HG02840 (cell line): ENCODE data around the gene GAREM1.
"Not testable (repeated sequence)": the region's sequence is repeated elsewhere in the genome, so short reads cannot be mapped to it uniquely, and the experiment has no call there.

ENCODE experiments used
- ATAC-seq: cut with Tn5 transposase; IDR thresholded peaks from one replicate; pipeline ENCODE4 v1.9.1; 2021; ENCODE audit warnings: mild to moderate bottlenecking, moderate library complexity, moderate number of reproducible peaks; ENCODE audit not compliant: unreplicated experiment, low FRiP score

GAREM1 gene

DNA sequence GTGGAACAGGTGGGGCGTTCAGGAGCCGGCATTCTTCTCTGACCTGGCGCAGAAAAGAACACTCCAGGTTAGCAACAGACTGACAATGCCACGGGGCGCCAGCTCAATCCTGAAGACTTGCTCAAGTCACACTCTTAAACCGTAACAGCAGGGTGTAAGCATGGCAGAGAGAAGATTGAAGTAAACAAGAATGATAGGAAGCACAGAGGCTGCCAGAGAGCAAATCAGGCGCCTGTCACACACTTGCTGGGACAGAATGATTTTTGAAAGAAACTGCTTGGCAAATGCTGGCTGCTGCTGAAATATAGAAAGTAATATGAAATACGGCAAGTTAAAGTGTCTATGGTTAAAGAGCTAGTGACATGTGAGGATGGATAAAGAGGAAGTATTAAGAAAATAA, 200.3 kb downstream of the GAREM1 start:
- ATAC-seq = no peak

DNA sequence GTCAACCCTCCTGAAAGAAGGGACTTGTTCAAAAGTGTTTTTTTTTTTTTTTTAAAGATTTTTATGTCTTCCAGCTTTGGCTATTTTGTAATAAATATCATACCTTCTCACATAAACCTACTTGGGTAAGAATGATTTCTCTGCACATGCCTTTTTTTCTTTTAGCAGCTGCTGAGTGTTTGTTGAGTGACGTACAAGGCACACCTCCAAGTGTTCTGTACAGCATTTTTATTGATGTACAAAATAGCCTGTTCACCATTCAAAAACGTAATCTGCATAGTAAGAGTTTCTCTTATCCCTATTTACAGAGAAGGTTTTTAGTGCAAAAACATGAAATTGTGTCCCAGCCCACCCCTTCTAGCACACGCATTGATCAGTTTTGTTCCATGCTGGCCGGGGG, 203.2 kb downstream of the GAREM1 start:
- ATAC-seq = no peak

DNA sequence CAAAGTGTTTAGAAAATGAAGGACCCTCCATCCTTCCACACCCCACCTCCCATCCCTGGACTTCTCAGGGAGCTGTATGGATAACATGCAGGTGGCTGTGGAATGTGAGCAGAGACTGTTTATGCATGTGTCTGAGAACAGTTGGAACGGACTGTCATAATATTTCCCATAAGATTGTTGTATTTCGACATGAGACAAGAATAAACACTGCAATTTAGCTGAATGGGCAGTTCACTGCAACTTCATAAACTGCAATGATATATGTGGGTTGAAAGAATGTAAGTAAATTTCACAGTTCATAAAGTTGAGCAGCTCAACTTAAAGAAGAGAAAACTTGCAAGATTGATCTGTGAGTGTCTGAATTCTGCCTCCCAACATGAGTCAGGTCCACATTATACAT, 206.3 kb downstream of the GAREM1 start:
- ATAC-seq = no peak

DNA sequence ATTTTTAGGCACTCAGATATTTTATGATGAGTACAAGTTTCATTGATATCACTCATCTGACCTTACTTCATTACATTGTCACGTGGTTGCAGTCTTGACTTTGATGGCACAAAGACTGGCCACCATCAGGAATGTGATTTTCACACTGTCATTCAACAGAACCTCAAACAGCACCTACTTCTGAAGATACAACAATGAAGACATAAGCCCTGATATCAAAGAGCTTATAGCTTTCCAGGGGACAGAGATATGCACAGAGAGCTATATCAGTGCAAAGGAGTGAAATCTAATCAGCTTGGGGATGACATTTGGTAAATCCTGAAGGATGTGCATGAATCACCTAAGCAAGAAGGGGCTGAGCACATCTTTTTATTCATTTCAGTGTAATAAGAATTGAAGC, 208.6 kb downstream of the GAREM1 start:
- no peak for ATAC-seq

DNA sequence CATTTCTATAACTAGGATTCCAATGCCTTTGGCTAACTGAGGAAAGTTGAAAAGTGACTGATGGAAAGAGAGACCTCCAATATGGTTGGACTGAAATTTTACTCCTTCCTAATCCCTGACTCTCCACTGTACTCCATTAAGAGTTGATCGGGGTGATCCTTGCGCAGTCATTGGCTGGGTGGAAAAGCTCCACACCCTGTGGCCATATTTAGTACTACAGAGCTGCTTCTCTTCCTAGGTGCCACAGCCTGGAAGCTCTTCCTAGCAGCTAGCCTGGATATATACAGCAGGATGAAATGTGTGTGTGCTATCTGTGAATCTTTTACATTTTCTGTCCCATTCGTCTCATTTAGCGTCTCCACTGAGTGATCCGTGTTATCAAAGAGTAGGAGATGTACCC, 209.7 kb downstream of the GAREM1 start:
- ATAC-seq = no peak

DNA sequence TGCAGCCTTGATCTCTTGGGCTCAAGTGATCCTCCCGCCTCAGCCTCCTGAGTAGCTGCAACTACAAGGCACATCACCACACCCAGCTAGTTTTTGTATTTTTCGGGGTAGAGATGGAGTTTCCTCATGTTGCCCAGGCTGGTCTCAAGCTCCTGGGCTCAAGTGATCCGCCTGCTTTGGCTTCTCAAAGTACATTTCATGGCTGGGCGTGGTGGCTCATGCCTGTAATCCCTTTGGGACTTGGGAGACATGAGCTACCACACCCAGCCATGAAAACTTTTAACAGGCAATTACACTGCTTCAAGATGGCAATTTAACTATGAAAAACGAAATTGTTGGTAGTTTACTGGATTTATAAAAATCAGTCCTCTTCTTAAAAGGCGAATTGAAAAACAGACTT, 211.1 kb downstream of the GAREM1 start:
- ATAC-seq = no peak

DNA sequence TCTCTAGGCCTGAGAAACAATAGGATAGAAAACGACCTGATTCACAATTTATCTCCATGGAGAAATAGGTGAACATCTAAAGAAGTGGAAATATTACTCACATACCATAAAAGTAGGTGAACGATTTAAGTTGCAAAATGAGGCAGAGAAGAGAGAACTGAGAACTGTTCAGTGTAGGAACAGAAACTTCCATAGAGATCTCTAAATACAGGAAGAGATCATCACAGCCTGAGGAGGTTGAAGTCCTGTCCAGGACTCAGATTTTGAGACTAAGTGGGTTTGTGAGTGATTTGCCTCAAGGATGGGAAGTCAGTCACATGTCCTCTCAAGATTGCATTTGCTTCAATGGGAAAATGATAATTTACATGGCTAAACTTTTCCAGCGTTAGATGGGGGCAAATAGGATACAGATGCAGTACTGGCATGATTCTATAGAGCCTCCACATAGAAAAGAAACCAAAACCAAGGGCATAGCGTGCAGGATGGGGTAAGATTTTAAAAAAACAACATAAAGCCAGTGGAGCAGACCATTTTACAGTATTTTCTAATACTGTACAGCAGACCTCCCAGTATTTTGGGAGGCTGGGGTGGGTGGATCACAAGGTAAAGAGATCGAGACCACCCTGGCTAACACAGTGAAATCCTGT, 212.0 kb downstream of the GAREM1 start:
- ATAC-seq = no peak

DNA sequence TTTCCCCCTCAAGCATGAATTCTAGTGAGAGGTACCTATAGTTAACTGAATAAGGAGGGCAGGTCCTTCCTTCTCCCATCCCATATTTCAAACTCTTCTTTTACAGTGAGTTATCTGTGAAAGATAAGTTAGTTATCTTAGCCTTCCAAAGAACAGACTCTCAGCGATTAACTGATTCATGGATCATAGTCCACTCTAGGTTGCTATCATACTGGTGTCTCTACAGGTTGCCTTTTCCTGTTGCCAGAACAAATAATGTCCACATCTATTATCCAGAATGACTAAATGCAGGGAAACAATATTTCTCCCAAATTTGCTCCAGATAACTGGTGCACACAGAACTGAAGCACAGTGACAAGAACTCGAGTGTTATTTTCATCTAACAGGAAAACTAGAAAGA, 212.5 kb downstream of the GAREM1 start:
- ATAC-seq = no peak

DNA sequence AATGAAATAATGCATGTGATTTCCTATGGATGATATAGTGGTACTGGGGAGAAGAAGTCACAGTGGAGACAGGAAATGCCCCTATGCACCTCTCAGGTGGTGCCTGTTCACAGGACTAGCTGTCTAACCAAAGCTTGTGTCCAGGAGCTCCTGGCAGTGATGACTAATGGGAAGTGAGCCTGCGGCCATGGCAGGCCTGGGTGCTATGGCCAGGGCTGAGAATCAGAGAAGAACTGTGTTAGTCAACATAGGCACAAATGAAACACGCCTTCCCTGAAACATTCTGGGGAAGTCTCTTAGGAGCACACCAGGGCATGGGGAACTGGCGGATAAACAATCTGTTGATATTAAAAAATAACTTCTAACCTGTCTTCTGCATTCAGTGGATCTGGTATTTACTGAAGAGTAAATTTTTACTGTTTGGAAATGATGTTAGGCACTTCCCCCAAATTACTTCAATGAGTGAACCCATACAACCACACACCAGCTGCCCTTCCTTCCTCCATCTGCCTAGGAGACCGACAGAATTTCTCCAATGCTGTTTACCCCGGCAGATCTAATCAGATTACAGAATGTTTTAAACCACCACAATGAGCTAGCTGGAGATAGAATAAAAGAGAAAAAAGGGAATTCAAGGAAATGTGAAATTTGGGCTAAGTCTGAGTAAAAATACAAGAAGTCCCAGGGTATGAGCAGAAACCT, 213.4 kb downstream of the GAREM1 start:
- no peak for ATAC-seq

DNA sequence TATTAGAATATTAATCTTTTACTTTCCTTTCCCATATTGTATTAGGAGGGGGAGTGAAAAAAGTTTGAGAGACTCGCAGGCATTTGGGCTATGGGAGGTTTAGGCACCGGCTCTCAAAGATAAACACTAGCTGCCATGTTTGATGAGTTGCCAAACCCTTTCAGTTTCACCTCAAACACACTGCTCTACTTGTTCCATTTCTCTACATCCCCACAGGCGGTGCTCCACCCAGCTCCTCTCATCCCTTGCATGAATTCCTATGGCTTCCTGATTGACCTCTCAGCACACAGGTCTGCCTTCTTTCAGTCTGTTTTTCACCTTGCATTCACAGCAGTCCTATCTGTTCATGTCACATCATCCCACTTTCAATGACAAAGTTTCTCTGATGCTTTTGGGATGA, 215.1 kb downstream of the GAREM1 start:
- no peak for ATAC-seq

DNA sequence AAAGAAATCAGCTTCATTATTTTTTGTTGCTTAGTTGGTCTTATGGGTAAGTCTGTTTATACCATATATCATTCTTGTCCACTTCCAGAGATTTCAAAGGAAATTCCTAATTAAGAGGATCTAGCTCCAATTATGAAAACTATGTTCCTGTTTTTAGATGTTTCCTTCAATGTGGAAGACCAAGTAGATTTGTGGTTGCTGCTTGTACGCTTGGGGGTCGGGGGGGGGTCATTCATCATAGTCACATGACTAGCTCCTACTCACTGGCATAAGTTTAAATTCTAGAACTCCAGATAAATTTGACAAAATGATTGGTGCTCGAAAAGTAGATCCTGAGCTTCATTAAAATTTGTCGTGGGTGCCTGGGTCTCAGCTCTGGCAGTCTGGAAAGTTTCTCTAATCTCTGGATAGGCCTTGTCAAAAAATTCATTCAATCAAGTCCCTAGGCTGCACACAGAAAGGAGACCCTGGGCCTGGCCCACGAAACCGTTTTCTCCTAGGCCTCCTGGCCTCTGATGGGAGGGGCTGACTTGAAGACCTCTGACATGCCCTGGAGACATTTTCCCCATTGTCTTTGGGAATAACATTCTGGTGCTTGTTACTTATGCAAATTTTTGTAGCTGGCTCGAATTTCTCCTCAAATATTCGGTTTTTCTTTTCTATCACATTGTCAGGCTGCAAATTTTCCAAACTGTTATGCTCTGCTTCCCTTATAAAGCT, 218.4 kb downstream of the GAREM1 start:
- no peak for ATAC-seq

DNA sequence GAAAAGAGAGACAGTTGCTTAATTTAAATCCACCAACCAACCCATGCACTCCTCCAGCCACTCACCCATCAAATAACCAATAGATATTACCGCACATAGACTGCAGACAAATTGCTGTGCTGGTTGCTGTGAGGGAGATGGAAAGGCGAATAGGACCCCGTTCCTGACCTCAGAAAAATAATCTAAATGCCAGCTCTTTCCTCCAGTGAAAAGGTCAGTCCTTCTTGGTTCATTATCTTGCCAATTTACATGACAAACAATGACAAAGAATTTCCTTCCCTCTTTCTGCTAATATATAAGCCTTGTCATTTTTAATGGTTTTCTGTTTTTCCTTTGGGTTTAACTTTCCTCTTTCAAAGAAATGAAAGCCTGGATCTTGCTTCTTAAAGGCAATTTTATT, 219.2 kb downstream of the GAREM1 start:
- no peak for ATAC-seq

DNA sequence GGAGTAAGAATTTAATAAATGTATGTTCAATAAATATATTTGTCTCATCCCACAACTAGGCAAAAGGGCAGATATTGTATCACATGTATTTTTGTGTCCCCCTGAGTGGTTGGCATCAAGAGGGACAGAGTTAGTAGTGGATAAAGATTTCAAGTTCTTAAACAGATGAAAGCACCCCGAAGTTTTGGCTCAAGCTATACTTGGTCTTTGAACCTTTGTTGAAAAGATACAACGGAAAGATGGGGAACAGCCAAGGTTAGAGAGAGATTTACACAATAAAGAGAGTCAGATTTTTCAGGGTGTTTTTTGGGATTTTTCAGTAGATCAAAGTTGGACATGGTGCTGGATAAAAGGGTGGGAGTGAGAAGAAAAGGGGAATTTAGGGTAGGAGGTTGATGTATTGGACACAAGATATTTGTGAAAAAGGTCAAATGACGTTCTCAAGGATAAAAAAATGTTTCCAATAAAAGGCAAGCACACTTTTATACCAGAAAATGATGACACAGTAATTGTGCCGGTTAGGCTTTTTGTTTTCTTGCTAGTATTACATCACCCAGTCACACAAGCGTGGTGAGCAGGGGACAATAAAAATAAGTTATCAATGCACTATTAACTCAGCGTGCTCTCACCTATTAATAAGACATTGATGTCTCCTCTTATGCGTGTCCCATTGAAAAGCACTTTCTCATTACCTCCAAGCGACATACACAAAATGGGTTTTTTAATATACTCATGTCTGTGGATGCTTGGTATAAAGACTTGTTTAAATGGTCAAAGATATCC, 221.3 kb downstream of the GAREM1 start:
- no peak for ATAC-seq

DNA sequence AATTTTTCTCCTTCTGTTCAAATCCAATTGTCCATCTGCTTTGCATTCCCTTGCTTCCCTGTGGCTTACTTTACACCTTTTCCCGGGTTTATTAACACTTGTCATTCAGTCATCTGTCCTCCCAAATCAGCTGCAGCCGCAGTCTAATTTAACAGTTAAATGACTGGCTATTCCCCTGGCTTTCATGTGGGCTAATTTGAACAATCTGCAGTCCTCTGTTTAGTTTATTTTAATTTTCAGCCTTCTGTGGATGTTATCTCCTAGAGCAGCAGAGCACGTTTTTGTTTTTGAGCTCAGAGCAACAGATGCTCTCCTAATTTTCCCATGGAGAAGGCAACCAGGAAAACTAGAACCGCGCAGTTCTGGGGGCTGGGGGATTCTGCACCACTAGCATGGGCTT, 225.8 kb downstream of the GAREM1 start:
- ATAC-seq = no peak

DNA sequence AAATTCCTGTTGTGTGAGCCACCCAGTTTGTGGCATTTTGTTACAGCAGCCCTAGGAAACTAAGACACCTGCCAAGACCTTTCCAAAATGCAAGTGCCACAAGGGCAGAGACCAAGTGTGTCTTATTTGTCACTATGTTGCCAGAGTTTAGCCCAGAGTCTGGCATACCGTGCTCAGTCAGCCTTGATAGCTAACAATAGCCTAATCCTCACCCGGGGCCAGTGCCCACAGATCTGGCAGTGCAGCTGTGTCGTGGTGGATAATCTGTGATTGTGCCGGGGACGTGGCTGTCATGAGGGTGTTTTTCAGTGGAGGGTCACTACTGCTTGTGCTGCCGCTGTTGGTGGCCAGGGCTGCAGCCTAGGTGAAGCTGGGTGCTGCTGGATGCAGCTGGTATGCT, 227.3 kb downstream of the GAREM1 start:
- ATAC-seq = no peak

DNA sequence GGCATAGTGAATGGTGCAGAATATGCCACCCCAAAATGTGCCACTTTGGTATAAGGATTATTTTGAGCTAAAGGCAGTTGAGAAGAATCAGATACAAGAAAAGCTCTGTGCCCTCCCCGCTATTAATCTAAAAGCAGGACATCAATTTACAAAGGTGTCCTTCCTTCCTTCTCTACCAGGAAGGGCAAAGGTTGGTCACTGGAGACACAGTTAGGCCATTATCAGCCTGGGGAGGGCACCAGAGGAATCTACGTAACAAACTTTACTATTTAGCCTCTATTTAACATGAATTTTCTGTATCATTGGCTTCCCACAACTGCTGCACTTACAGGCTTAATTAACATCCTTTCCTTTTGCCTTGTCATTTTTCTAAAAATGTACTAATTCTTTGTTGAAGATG, 228.3 kb downstream of the GAREM1 start:
- no peak for ATAC-seq

DNA sequence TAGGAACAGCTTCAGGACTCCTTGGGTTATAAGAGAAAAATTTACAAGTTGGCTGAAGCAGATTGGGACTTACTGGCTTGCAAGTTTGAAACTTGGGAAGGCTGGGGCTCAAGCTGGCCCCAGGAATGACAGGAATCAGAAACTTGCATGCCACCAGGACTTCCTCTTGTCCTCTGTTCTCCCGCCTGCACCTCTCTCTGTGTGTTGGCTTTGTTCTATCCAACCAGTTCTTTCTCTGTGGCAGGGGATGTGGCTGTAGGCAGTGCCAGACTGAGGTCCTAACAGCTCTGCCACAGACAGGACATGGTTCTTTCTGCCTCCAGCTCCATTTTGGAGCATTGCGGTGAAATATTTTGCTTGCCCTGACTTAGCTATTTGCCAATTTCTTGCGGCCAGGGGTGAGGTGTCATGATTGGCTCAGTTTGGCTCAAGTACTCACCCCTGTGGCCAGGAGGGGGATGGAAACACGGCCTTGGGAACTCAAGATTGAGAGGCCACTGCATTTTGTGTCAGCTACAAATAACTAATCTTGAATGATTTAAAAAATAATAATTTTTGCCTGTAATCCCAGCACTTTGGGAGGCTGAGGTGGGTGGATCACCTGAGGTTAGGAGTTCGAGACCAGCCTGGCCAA, 231.9 kb downstream of the GAREM1 start:
- ATAC-seq = no peak

DNA sequence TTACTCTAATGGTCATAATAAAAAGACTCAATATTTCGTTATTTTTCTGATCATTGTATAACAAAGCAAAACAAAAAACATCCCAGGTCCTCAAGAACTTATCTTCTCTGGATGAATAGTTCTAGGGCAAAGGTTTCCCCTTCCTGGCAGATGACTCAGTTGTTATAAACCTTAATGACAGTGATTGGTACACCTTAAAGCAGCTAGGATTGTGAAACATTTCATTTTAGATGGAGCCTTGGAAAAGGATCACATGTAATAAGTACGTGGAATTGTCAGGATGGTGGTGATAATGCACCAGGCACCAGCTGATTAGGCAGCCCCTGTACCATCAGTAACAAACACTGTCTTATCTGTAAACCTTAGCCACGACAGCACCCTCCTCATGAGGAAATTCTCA, 233.6 kb downstream of the GAREM1 start:
- ATAC-seq = no peak

DNA sequence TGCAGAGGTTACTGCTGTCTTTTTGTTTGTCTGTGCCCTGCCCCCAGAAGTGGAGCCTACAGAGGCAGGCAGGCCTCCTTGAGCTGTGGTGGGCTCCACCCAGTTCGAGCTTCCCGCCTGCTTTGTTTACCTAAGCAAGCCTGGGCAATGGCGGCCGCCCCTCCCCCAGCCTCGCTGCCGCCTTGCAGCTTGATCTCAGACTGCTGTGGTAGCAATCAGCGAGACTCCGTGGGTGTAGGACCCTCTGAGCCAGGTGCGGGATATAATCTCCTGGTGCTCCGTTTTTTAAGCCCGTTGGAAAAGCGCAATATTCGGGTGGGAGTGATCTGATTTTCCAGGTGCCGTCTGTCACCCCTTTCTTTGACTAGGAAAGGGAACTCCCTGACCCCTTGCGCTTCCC, 237.3 kb downstream of the GAREM1 start:
- ATAC-seq = not testable (repeated sequence)

DNA sequence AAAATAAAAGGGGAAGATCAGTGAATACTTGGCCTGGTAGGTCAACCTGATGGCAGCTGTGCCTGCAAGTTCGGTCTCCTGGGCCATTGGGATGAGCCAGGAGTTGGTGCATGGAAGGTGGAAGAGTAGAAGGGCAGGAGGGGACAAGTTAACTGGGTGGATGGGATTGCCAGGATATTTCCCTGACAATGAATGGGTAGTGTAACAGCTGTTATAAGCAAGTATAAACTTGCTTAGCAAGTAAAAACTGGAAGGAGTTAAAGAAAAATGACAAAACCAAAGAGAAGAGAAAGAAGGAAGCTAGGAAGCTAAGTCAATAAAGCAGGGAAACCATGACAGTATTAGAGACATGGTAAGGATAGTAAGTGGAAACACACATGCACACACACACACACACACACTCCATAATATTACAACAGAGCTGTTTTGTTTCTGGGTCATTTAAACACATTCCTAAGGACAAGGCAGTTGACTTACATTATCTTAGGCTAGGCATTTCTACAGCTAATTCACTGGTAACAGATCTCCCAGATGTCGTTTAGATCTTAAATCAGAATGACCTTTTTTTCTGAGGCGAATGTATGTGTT, 251.2 kb downstream of the GAREM1 start:
- no peak for ATAC-seq
